Daoy (cell line): Measurements from ENCODE around the gene PVALEF. TPM values are rescaled to one million over a fixed set of nuclear protein-coding genes. Genes with fewer than 3 reads are reported as not detected.

Experiments used
- DNase-seq: peaks from one replicate; pipeline ENCODE4 v3.0.0-alpha.2; 2015; ENCODE audit warnings: low read depth
- total RNA-seq: library from RNA; depleted of rRNA; stranded (reverse); fragments of >200 nt; shearing (Covaris generic); gene quantifications from 2 replicates; pipeline ENCODE4 v1.2.3, GENCODE V29; 2014

The PVALEF gene
- total RNA-seq, 1 experiment from 2014 or later: not detected

DNA sequence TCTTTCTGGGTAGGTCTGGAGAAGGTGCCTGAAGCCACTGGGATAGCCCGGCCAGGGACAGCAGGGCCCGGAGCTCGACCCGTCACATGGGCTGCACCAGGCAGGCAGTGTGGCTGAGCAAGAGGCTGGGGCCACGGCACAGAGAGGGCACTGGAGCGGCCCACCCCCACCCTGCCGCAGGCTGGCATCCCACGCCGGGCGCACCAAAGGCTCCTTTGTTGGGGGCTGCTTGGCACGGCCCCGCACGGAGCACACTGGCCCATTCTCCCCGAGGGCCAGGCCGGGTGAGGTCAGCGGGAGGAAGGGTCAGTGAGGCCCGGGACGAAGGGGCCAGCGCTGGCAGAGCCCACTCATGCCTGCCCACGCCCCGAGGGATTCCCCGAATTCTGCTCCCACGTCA is 36.5 kb upstream of the PVALEF start:
- DNase-seq: no peak

DNA sequence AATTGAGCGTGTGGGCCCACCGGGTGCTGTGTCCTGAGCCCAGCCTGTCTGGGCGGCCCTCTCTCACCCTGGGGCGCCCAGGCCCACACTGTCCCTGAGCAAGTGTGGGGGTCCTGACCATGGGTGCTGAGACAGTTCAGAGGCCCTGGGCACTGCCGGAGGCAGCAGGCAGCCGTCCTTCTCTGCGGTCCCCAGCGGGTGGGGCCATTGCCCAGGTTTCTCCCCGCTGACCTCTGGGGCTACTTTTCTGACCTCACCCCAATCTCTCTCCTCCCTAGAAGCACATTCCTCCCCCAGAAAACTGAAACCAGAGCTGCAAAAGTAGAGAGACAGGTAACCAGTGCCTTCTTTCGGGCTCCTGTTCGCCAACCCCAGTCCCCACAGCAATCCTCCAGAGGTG is 36.0 kb upstream of the PVALEF start:
- no peak for DNase-seq

GRCh38 chr17:81129711-81130367 is 35.5 kb upstream of the PVALEF start:
- no peak for DNase-seq

DNA sequence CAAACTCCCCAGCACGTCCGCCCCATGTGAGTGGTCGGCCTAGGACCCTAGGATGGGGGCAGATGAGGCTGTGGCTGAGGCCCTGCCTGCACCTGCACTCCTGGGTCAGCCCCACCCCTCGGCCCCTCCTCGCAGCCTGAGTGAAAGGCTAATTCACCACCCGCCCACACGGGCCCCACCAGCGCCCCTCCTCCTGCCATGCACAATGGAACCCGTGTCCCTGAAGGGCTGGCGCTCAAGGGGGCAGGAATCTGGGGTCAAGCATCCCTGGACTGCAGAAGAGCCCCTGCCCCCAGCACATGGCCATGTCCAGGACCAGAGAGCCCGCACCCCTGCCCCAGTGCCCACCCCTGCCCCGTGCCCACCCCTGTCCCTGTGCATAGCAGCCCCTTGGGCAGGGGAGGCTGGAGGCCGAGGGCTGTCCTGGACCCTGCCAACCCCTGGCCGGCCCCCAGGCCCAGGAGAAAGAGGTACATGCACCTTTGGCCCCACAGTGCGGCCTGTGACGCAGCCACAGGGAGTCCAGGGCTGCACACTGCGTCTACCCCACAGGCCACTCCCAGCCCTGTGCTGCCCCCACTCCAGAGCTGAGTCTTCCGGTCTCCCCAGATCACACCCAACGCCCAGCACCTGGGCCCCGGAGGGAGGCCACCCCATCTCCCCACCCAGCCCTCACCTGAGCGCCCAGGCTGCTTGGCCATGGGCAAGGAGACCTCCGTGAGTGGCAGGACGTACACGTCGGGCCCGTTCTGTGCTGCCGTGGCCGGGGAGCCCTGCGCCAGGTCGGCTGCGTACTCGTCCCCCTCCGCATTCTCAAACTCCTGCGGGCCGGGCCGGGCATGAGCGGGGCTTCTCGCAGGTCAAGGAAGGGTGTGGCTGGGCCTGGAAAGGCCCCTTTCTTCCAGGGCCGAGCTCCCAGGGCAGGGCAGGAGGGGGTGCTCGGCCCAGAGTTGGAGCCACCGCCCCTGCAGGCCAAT is 34.6 kb upstream of the PVALEF start:
- no peak for DNase-seq

GRCh38 chr17:81131486-81132196 is 33.7 kb upstream of the PVALEF start:
- DNase-seq: no peak

DNA sequence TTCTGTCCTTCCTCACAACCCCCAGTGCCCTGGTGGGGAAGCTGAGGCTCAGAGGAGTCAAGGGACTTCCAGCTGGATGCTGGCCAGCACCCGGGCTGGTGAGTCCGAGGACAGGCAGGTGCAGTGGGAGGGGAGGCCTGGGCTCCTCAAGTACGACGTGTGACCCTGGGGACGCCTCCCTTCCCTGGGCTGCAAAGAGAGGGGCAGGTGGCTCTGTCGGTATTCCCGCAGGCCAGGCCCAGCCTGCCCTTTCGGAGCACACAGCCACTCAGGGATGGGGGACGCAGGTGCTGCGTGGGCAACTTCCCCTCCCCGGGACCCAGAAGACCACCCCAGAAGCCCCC is 33.1 kb upstream of the PVALEF start:
- DNase-seq: no peak

DNA sequence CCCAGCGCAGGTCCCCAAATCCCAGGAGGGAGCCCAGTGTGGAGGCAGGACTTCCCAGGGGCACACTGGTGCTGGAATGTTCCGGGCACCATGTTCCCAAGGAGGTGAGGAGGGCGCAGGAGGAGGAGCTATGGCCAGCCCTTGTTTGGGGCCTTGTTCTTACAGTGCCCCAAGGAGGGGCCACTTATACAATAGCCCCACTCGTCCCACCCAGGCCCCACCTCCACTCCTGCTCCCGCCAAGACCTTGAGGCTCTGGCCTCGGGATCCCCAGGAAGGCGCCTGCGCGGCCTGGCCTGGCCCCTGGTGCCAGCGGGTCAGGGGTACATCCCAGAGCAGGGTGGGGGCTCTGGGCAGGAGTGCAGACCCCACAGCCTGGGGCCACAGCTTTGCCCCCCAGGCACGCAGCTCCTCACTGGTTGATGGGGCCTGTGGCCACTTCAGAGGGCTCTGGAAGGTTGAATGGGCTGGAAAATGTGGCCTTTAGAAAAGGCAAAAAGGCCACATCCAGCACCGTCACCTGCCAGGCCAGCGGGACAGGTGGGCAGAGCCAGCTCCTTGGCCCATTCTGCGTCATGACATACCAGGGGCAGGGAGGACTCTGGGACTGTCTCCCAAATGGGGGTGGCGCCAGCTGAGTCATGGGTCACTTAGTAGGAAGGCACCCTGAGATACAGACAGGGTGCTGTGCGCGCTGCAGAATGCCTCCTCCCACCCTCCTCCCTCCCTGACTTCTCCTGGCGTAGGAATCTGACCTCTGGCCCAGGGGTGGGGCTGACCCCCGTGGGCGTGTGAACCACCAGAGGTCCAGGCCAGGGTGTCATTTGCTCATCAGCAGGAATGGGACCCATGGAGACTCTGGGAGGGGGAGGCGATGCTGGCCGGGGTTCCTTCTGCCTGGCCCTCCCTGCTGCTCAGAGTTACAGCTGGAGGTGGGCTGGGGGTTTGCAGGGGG is 32.3 kb upstream of the PVALEF start:
- no peak for DNase-seq

GRCh38 chr17:81134064-81134781 is 31.1 kb upstream of the PVALEF start:
- no peak for DNase-seq

- no peak for DNase-seq
These were observed 29.6 kb upstream of the PVALEF start for GRCh38 chr17:81135505-81136278.

GRCh38 chr17:81136366-81136765 is 28.9 kb upstream of the PVALEF start:
- no peak for DNase-seq

GRCh38 chr17:81137248-81137647 is 28.1 kb upstream of the PVALEF start:
- no peak for DNase-seq

DNA sequence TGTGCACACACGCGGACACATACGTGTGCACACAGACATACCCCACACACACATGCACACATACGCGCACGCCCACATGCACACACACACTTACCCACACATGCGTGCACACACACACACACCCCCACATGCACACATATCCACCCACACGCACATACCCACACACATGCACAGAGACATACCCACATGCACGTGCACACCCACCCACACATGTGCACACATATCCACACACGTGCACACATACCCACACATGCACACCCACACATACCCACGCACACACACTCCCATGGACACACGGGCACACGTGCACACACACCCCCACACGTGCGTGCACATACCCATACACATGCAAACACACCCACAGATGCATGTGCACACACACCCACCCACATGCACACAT is 27.2 kb upstream of the PVALEF start:
- no peak for DNase-seq

DNA sequence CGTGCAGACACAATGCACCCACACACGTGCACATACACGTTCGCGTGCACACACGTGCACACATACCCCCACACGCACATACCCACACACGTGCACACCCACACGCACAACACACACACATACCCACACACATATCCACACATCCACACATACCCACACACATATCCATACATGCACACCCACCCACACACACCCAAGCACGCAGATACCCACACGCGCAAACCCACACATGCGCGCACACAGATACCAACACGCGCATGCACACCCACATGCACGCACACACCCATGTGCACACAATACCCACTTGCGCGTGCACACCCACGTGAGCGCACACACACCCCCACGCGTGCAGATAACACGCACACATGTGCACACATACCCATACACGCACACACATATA is 26.8 kb upstream of the PVALEF start:
- DNase-seq: no peak

DNA sequence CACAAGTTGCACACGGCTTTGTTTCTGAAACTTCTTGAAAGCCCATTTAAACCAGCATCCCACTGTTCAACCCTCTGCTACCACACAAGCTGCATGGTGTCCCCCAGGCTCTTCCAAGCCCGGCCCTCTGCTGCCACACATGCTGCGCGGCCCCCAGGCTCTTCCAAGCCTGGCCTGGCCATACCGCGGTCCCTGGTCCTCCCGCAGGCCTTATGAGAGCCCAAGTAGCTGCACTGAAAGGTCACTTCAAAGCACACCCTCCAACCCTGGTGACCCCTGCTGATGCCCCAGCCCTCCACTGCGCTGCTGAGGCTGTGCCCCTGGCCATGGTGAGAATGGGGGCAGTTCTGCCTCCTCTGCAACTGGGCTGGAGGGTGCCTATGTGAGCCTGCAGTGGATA is 25.9 kb upstream of the PVALEF start:
- no peak for DNase-seq

- DNase-seq: no peak
These were observed 25.3 kb upstream of the PVALEF start for GRCh38 chr17:81140018-81140417.

DNA sequence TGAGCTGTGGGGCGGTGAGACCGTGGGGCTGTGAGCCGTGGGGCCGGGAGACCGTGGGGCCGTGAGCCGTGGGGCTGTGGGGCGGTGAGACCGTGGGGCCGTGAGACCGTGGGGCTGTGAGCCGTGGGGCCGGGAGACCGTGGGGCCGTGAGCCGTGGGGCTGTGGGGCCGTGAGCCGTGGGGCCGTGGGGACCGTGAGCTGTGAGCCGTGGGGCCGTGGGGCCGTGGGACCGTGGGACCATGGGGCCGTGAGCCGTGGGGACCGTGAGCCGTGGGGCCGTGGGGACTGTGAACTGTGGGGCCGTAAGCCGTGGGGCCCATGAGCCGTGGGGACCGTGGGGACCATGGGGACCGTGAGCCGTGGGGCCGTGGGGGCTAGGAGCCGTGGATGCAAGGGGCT is 24.6 kb upstream of the PVALEF start:
- no peak for DNase-seq

- peak; percentile 79 for DNase-seq
These were observed 22.8 kb upstream of the PVALEF start for GRCh38 chr17:81142301-81143199.

GRCh38 chr17:81143200-81143527 is 22.1 kb upstream of the PVALEF start:
- DNase-seq: no peak
